ENCODE data around the gene SCFD2.
"Not testable (repeated sequence)": the region's sequence is repeated elsewhere in the genome, so short reads cannot be mapped to it uniquely, and the experiment has no call there.

Gene SCFD2

GRCh38 chr4:53365486-53366300 lies at the start of gene SCFD2:
Gene SCFD2 (minus strand): TSS chr4:53366061.
- DNase-seq, result peak; percentile 80 to 94 (median 87)

- DNase-seq, result not testable (repeated sequence)
Observed at GRCh38 chr4:53409479-53409878, 43.6 kb upstream of the SCFD2 start.

GRCh38 chr4:53380221-53380620 lies 14.4 kb upstream of the SCFD2 start:
- no peak for DNase-seq

GRCh38 chr4:53378171-53378482 lies 12.3 kb upstream of the SCFD2 start:
- no peak for DNase-seq

- DNase-seq, result peak; percentile 86 to 94 (median 90)
Observed at GRCh38 chr4:53377319-53378170, 11.7 kb upstream of the SCFD2 start, which contains the start of gene FIP1L1. Gene FIP1L1 (plus strand): TSS chr4:53377641. CDS start chr4:53377839, 198 bp downstream.

- no peak for DNase-seq
Observed at GRCh38 chr4:53376900-53377299, 11.0 kb upstream of the SCFD2 start.

GRCh38 chr4:53374777-53375258 lies 9.0 kb upstream of the SCFD2 start:
- no peak for DNase-seq

GRCh38 chr4:53371843-53372521 lies 6.1 kb upstream of the SCFD2 start:
- DNase-seq, result no peak

- DNase-seq, result no peak
Observed at GRCh38 chr4:53371049-53371448, 5.2 kb upstream of the SCFD2 start.

GRCh38 chr4:53367721-53368120 lies 1.9 kb upstream of the SCFD2 start:
- no peak for DNase-seq

- DNase-seq, result no peak
Observed at GRCh38 chr4:53366301-53366716, 448 bp upstream of the SCFD2 start.

- DNase-seq, result no peak
Observed at GRCh38 chr4:53365121-53365485, 758 bp downstream of the SCFD2 start.

- DNase-seq, result no peak
Observed at GRCh38 chr4:53364624-53365023, 1.2 kb downstream of the SCFD2 start.

- DNase-seq, result no peak
Observed at GRCh38 chr4:53362093-53362492, 3.8 kb downstream of the SCFD2 start.

GRCh38 chr4:53361451-53361850 lies 4.4 kb downstream of the SCFD2 start:
- DNase-seq, result no peak

- no peak for DNase-seq
Observed at GRCh38 chr4:53355930-53356521, 9.8 kb downstream of the SCFD2 start.

- no peak for DNase-seq
Observed at GRCh38 chr4:53354012-53354722, 11.7 kb downstream of the SCFD2 start.

- DNase-seq, result no peak
Observed at GRCh38 chr4:53349091-53349491, 16.8 kb downstream of the SCFD2 start.

- no peak for DNase-seq
Observed at GRCh38 chr4:53348046-53348445, 17.8 kb downstream of the SCFD2 start.

GRCh38 chr4:53346920-53347852 lies 18.7 kb downstream of the SCFD2 start:
- no peak for DNase-seq

GRCh38 chr4:53346392-53346791 lies 19.5 kb downstream of the SCFD2 start:
- DNase-seq, result not testable (repeated sequence)

Data from activated CD4-positive, CD25-positive, alpha-beta regulatory T cell (primary cell).